Heart left ventricle (tissue), 16 donors: Measurements from ENCODE around the gene RHBDF2. TPM values are rescaled to one million over a fixed set of nuclear protein-coding genes. Genes with fewer than 3 reads are reported as not detected.
A peak's percentile ranks its signal among the peaks of the same experiment; 100 is the strongest.

ENCODE experiments used
- ATAC-seq, 4 donors: fragments of 200-7000 bp; cut with Tn5 transposase; one replicate each; pipeline ENCODE4 v1.9.1; 2020 to 2022; ENCODE audit warnings: moderate library complexity in 4 of 4, mild to moderate bottlenecking in 3 of 4, moderate number of reproducible peaks in 1 of 4
- DNase-seq, 5 donors: peaks; one replicate each; pipeline ENCODE4 v3.0.0-alpha.2; 2020
- H3K27ac ChIP-seq, 12 donors: fragments of 200-600 bp; sonication (generic) in 4 of 12; one replicate each; pipeline versions ENCODE4 v1.5.0 to v1.8.0; 2016 to 2022; ENCODE audit warnings: mild to moderate bottlenecking in 2 of 12
- H3K27me3 ChIP-seq, 9 donors: fragments of 200-600 bp; sonication (generic) in 2 of 9; one replicate each; pipeline versions ENCODE4 v1.5.1 to v1.8.0; 2016 to 2022; ENCODE audit warnings: mild to moderate bottlenecking in 3 of 9
- H3K36me3 ChIP-seq, 9 donors: fragments of 200-600 bp; sonication (generic) in 2 of 9; one replicate each; pipeline versions ENCODE4 v1.5.0 to v1.8.0; 2018 to 2022; ENCODE audit warnings: mild to moderate bottlenecking in 2 of 9
- H3K4me1 ChIP-seq, 12 donors: fragments of 200-600 bp; sonication (generic) in 4 of 12; one replicate each; pipeline versions ENCODE4 v1.5.0 to v1.8.0; 2016 to 2022; ENCODE audit warnings: mild to moderate bottlenecking in 3 of 12
- H3K4me3 ChIP-seq, 12 donors: fragments of 200-600 bp; sonication (generic) in 4 of 12; one replicate each; pipeline versions ENCODE4 v1.5.0 to v1.8.0; 2017 to 2022; ENCODE audit warnings: mild to moderate bottlenecking in 9 of 12, moderate library complexity in 4 of 12
- H3K9me3 ChIP-seq, 12 donors: fragments of 200-600 bp; sonication (generic) in 4 of 12; one replicate each; pipeline versions ENCODE4 v1.5.0 to v1.8.0; 2016 to 2022; ENCODE audit warnings: mild to moderate bottlenecking in 1 of 12
- POLR2A ChIP-seq, 2 donors: fragments of 450-650 bp; IDR thresholded peaks; one replicate each; pipeline ENCODE4 v1.6.1; 2017; ENCODE audit warnings: antibody characterized with exemption in 2 of 2, mild to moderate bottlenecking in 2 of 2, moderate library complexity in 2 of 2
- WGBS, 4 donors: extraction: QIAGEN DNeasy Blood & Tissue Kit in 2 of 4; methylation state at CpG; one replicate each; pipeline versions ENCODE4 v1.1.5 to v1.1.7; 2013 to 2018; 5-methylcytosine and 5-hydroxymethylcytosine counted together
- intact Hi-C, 10 donors: fragments of 100-400 bp; cut with DNase I; formaldehyde crosslinking; loops; one replicate each; pipeline versions ENCODE4 v1.11.1 to v1.14.2; 2022
- polyA plus RNA-seq, 2 donors: library from polyadenylated mRNA; stranded (reverse); fragments of 200-250 nt; gene quantifications; one replicate each; pipeline ENCODE4 v1.2.3, GENCODE V29; 2013
- total RNA-seq, 9 donors: library from RNA; depleted of rRNA in 2 of 9; stranded (reverse); fragments of >200 nt in 2 of 9; fragmentation: NEBNext Ultra II Directional in 3 of 9; extraction: Animal tissue kit (Norgen Biotek cat#: 25700) in 3 of 9; gene quantifications; one replicate each; pipeline versions ENCODE4 v1.1.0 to v1.2.4, GENCODE V29; 2016 to 2023
- TF ChIP-seq, protein P1 (sequence below), 12 donors: fragments of 200-600 bp; sonication (generic) in 4 of 12; IDR thresholded peaks; one replicate each; pipeline versions ENCODE4 v1.5.0 to v1.8.0; 2018 to 2022; ENCODE audit warnings: antibody characterized with exemption in 12 of 12, mild to moderate bottlenecking in 5 of 12
- donor health status: ischemic (EF 13 %, LVEDD 7.1; RV severe dilation, severe dysfunction).
- donor health status: healthy with polysubstance abuse.
- donor health status: DM: no; HTN: yes; CAD: no.
- donor health status: DM: no; HTN: no; CAD: no.
- donor health status: ischemic (EF 25% LVEDD 6.9; RV normal size, moderate dysfunction).
- donor health status: ischemic (EF 25% LVEDD 5.7; RV mildly dilated, moderate dysfunction).
- donor health status: healthy.
- donor health status: DM: yes; HTN: yes; CAD: no.
- donor health status: ischemic (EF 35%, LVEDD 5.7; RV mildly dilated, moderate dysfunction).
- donor health status: nonischemic (EF 11% LVEDD 7.7; RV severe dilation, severe dysfunction).
- donor health status: DM: yes; HTN: yes; CAD: no.
- donor health status: PGD.
- donor health status: ischemic (EF 29% LVEDD 5.4; RV normal size, mild dysfunction).
- donor health status: nonischemic (EF 23%, LVEDD 6.1; RV moderate dilation, normal function).

The RHBDF2 gene
- total and polyA plus RNA-seq, 11 donors: 6.3 to 49.4 (median 14.1) TPM

DNA sequence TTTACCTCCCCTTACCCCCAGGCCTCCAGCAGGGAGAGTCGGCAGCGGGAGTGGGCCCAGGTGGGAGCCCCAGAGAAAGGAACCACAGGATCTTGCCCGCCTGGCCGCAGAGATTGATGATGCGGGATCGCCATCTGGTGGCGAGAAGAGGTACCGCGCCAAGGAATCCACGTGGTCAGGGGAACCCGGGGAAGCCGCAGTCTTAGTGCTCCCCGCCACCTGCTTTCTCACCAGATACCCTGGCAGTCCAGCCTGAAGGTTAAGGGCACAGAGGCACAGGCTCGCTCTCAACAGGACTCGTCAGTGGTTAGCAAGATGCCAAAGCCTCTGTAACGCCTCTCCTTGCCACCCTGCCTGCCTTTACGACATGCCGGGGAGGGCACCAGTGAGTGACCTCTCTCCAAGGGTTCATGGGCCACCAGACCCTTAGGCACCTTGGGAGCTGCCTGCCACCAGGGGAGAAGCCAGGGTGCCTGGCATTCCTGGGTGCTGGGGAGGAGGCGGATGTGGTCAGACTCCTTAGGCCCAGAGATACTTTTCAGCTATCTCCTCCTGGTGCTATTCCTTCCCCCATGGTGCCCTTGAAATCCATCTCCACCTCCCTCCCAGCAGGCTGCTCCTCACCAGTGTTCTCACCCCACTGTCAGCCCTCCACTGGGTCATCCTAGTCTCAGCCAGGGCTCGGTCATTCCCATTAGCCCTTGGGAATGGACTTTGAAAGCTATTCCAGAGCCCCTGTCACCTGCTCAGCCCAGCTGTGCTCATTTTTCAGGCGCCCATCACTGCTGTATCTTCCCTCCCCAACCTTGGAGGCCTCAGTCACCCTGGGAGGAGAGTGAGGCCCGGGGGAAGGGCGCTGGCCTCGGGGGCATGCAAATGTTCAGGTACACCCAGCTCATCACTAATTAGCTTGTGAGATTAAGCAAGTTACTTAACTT, 5.5 kb upstream of the RHBDF2 start:
- intact Hi-C loops: loop anchor here in 9 of 10 donors (1.0 to 10.0 kb wide), 8 partner anchors 40 to 204 kb away; partner anchors contain the start of genes QRICH2 (in 2 of the 9) and AANAT (in 1 of the 9)
- Histone ChIP-seq H3K27me3 (peaks cover 0 to 9% (median 0%) of the 10 kb centered on the region in 9 donors), H3K4me3 (no peak overlapping the region), H3K36me3 (no peaks in the 10 kb centered on the region), H3K4me1 (peaks cover 0 to 38% (median 9%) of the 10 kb centered on the region in 12 donors), H3K27ac (no peak overlapping the region), H3K9me3 (no peaks in the 10 kb centered on the region)
- WGBS, 4 donors: 25 to 30% (median 28%) methylated on average over 23 to 24 of the region's 24 CpGs
- peak; percentile 70 to 82 (median 78) for ATAC-seq
- no peak for TF ChIP-seq POLR2A (IDR thresholded peaks at IDR 0.05)
- TF ChIP-seq, protein P1, sequence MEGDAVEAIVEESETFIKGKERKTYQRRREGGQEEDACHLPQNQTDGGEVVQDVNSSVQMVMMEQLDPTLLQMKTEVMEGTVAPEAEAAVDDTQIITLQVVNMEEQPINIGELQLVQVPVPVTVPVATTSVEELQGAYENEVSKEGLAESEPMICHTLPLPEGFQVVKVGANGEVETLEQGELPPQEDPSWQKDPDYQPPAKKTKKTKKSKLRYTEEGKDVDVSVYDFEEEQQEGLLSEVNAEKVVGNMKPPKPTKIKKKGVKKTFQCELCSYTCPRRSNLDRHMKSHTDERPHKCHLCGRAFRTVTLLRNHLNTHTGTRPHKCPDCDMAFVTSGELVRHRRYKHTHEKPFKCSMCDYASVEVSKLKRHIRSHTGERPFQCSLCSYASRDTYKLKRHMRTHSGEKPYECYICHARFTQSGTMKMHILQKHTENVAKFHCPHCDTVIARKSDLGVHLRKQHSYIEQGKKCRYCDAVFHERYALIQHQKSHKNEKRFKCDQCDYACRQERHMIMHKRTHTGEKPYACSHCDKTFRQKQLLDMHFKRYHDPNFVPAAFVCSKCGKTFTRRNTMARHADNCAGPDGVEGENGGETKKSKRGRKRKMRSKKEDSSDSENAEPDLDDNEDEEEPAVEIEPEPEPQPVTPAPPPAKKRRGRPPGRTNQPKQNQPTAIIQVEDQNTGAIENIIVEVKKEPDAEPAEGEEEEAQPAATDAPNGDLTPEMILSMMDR (IDR thresholded peaks at IDR 0.05): peak; percentile 90 to 97 (median 94)
- DNase-seq: peak; percentile 75 to 91 (median 80)

DNA sequence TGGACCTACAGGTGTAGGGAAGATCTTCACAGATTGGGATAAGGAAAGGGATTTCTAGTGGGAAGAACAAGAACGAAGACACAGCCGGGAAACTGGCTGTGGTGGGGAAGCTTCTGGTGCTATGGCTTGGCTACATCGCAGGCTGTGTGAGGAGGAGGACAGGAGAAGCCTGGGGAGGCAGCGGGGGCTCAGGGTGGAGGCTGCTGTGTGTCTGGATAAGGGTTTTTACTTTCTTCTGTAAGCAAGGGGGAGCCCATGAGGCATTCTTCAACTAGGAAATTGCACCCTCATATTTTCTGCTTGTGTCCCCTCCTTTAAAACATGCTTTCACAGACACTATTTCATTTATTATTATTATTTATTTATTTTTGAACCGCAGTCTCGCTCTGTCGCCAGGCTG, 2.9 kb upstream of the RHBDF2 start:
- no peak overlapping the region for H3K27ac ChIP-seq
- H3K36me3 ChIP-seq: no peaks in the 10 kb centered on the region
- no peak for ATAC-seq
- WGBS, 4 donors: 67 to 83% (median 75%) methylated on average over 7 of the region's 7 CpGs
- H3K9me3 ChIP-seq: no peaks in the 10 kb centered on the region
- no peak overlapping the region for H3K4me3 ChIP-seq
- peaks cover under 1 to 49% (median 24%) of the 10 kb centered on the region in 12 donors for H3K4me1 ChIP-seq
- no peak for DNase-seq
- H3K27me3 ChIP-seq: peaks cover 0 to 9% (median 0%) of the 10 kb centered on the region in 9 donors
- intact Hi-C loops: loop anchor here in 6 of 10 donors (2.0 to 10.0 kb wide), 5 partner anchors 37 to 202 kb away; partner anchors contain the start of genes AANAT (in 1 of the 6) and QRICH2 (in 1 of the 6)
- TF ChIP-seq, protein P1 (IDR thresholded peaks at IDR 0.05): no peak
- TF ChIP-seq POLR2A (IDR thresholded peaks at IDR 0.05): no peak

DNA sequence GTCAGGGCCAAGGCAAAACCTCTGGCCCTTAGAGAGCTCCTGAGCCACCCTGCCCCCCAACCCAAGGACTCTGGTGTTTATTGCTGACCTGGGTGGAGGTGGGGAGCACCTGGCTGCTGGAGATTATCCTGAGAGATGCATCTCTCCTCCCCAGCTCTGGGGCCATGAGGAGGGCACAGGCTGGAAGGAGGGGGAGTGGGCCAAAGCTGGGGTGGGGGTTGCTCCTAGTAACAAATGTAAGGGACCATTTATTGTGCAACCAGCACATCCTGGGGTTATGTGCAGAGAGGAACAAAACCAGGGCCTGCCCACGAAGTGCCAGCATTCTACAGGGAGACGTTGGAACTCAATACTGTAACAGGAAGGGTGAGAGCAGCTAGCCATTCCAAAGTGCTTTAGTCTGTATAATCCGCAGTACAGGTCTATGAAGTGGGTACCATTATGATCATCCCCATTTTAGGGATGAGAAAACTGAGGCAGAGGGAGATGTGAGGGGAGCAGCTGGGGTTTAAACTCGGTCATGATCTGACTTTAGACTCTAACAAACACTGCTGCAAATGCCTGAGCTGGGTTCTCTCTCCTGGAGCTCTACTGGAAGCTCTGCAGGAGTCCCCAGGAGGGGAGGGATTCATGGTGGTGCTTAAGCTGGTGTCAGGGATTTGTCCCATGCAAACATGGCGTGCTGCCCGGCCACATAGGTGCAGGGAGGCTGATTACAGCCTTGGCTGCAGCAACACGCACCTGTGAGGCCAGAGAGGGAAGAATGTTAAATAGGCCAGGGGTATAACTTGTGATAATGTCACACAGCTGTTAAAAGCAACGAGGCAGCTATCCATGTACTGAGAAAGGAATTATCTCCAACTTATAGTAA, 1.4 kb upstream of the RHBDF2 start:
- Histone ChIP-seq H3K4me1 (peaks cover 8 to 63% (median 38%) of the 10 kb centered on the region in 12 donors), H3K27me3 (peaks cover 0 to 9% (median 0%) of the 10 kb centered on the region in 9 donors), H3K36me3 (no peaks in the 10 kb centered on the region), H3K27ac (peak overlapping the region in 4 of 12 donors; percentile 88 to 94 (median 92)), H3K9me3 (no peaks in the 10 kb centered on the region), H3K4me3 (no peak overlapping the region)
- no peak for ATAC-seq
- WGBS, 4 donors: 81 to 84% (median 82%) methylated on average over 8 of the region's 8 CpGs
- TF ChIP-seq, protein P1 (IDR thresholded peaks at IDR 0.05): no peak
- no peak for TF ChIP-seq POLR2A (IDR thresholded peaks at IDR 0.05)
- DNase-seq: no peak
- intact Hi-C loops: loop anchor here in 5 of 10 donors (5.0 to 10.0 kb wide), 4 partner anchors 95 to 200 kb away; partner anchors contain the start of gene QRICH2 (in 1 of the 5)
